HG03064 (cell line): Measurements from ENCODE around the gene RPTN.

Experiments
- ATAC-seq: cut with Tn5 transposase; IDR thresholded peaks from one replicate; pipeline ENCODE4 v1.9.1; 2021; ENCODE audit warnings: low read depth; ENCODE audit not compliant: unreplicated experiment

Gene RPTN

DNA sequence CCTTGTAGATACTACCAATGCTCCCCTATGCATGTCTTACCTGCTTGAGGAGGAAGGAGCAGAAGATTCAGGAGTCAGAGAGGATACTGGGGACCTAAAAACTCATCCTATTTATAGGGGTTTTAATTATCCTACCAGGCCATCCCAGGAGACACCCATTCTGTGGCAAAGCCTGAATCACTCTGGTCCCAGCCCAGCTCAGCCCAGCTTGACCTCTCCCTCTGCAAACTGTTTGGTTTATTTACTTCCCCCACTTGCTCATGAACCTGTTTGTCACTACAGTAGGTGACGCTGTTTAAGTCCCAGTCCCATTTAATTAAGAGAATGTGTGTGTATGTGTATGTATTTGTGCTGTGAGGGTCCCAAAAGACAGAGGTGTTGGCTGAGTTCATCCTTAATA is at the start of gene RPTN:
Gene RPTN (minus strand): TSS at position 85 of the 400 bp plus-strand sequence. CDS start 1,339 bp downstream, outside the sequence.
- no peak for ATAC-seq

GRCh38 chr1:152198982-152199381 is 40.0 kb upstream of the RPTN start:
- ATAC-seq: no peak

DNA sequence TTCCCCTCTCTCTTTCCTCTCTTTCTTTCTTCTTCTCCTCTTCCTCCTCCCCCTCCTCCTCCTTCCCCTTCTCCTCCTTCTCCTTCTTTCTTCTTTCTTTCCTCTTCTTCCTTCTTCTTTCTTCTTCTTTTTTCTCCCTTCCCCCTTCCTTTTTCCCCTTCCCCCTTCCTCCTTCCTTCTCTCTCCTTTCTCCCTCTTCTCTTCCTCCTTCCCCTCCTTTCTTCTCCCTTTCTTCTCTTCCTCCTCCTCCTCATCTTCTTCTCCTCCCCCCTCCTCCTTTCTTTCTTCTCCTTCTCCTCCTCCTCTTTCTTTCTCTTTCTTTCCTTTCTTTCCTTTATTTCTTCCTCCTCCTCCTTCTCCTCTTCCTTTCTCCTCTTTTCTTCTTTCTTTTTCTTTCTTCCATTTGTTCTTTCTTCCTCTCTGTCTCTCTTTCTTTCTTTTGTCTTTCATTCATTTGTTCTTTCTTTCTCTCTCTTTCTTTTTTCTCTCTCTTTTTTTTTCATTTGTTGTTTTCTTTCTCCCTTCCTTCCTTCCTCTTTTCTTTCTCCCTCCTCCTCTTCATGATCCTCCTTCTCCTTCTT is 38.4 kb upstream of the RPTN start:
- no peak for ATAC-seq

DNA sequence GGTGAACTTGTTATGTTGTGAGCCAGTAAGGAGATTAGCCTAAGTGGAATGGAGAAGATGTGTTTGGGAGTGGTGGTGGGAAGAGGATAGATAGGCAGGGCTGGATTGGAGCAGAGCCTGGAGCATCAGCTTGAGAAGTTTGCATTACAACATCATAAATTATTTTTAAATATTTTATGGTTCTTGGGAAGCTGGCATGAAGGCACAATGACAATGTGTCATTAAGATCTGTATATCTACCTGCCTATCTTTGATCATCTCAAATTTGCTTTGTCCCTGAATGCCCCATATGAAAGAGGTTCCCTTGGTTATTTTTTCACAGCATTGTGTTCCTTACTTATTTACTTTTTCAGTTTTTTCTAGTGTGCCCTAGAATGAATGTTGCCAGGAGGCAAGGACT is 32.7 kb upstream of the RPTN start:
- ATAC-seq: no peak

DNA sequence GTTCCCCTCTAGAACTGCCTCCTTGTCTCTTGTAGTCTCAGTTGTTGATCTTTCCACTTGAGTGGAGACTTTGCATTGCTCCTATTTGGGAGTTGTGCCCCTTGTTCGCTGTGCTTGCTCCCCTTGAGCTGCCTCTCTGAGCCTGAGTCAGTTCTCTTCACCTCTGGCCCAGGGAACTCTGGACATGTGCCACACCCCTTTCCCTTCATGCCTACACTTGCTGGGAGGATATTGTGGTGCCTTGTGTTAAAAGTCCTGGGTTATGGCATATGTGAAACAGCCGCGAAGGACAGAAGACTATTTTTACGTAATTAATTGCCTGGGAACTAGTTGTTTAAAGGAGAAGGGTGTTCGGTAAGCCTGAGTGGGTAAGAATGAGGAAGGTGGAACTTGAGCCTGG is 32.2 kb upstream of the RPTN start:
- ATAC-seq: no peak

DNA sequence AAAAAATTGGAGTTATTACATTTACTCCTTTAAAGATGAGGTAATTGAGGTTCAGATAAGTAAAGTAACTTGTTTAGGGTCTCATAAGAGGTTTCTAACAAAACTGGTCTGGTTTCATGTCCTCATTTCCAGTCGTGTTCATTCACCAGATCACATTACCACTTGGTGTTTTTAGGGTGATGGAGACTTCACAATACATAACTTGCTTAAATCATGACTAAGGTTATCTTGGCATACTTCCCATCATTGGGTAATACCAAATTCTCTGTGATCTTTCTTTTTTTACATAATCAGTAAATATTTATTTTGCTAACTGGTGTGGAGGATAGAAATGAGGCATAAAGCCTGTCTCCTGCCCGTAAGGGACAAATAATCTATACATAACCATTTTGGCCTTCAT is 31.6 kb upstream of the RPTN start:
- no peak for ATAC-seq

DNA sequence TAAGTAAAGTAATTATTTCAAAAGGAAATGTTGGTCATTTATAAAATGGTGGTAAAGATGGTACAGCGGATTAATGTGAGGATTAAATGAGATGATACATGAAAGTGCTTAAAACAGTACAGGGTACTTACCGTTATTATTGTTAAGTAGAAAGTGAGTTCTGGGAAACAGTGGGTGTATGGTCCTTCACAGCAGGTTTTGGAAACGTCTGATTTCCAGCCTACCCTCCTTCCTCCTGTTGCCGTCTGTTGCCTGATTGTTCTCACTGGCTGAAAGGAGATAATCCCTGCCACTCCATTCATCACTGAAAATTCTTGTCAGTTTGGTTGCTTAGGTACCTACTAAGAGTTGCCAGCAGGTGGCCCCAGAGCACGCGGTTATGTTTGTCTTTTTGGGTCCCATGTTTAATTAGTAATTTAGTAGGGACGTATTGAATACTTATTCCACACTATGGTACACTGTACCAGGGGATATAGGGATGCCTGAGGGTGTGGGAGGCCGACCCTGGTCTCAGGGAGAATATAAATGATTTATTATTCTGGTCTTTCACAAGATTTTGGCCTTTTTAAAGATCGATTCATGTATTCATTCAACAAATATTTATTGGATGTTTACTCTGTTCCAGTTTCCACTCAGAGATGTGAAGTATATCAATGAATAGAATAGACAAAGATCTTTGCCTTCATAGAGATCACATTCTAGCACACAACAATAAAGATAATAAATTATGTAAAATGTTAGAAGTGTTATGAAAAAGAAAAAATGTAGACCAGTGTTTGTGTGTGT is 30.8 kb upstream of the RPTN start:
- ATAC-seq: no peak

- no peak for ATAC-seq
Observed at GRCh38 chr1:152188673-152189591, 29.9 kb upstream of the RPTN start.

- no peak for ATAC-seq
Observed at GRCh38 chr1:152186556-152187285, 27.7 kb upstream of the RPTN start.

DNA sequence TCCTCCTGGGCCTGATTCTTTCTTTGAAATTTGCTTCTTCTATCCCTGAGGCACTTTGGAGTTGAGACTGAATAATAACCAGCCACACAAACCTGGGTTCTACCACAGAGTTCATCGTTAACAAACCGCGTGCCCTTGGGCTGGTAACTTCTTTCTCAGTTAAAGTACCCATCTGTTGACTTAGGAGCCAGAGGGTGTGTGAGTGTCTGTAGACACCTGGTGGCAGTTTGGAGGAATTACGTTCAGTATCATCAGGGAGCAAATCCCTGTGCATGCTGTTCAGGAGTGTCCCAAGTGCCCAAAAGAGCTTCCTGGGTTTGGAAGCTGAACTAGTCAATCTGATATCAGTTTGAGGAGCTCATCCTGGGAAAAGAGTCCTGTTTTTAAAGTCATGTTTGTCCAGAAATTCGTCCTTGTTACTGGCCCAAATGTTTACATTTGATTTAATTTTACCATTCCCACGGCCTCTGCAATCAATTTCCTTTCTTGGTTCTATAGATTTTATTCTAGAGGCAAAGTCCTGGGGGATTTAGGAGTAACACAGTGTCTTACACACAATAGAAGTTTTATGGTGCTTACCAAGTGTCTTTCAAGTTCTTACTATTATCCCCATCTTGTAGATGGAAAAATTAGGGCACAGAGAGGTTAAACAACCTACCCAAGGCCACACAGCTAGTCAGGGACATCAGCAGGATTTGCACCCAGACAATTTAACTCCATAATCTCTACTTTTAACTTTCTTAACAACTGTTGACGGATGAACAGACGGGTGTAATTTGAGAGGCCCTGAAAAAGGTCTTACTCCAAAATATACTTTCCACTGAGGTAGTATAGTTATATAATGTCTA is 26.7 kb upstream of the RPTN start:
- no peak for ATAC-seq

DNA sequence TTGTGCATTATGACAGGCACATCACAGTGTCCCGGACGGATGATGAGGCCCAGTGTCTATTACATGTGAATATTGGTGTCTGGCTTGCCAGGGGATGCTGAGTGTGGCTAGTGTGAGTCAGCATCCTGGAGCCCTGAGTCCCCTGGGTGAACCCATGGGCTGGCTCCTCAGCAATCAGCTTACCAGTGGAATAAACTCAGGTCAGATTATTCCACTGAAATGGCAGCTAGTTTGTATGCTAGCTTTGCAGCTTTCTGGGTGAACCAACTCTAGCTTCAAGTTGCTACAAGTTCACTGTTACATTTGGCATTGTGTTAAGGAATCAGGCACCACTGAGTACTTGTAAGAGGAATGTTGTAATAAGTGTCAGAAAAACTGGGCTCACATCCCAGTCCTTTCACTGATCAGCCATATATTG is 23.9 kb upstream of the RPTN start:
- ATAC-seq: no peak

GRCh38 chr1:152182431-152182830 is 23.4 kb upstream of the RPTN start:
- ATAC-seq: no peak

- no peak for ATAC-seq
Observed at GRCh38 chr1:152179566-152179965, 20.5 kb upstream of the RPTN start.

DNA sequence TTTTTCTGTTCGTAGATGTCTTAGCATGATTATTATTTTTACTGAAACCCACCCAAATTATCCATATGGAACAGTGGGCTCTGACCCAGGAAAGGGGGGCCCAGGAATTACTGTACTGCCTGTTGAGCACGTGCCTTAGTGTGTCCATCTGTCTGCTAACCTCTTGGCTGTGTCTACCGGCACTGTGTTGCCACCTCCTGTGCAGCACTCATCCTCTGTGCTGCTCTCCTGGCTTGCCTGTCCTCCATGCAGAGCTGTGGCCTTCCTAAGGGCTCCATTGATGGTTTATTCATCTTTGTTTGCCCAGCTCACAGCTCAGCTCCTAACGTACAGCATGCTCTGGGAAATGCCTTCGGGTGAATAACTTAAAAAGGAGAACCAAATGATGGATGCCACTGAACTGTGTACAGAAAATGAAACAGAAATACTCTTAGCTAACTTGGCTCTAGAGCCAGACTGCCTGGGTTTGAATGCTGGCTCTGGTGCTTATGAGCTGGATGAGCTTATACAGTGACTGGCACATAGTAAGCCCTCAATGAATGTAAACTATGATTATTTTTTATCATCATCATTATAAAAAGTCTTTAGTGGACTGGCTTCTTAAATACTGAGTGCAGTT is 11.4 kb upstream of the RPTN start:
- ATAC-seq: no peak

GRCh38 chr1:152169366-152170025 is 10.5 kb upstream of the RPTN start:
- ATAC-seq: no peak

DNA sequence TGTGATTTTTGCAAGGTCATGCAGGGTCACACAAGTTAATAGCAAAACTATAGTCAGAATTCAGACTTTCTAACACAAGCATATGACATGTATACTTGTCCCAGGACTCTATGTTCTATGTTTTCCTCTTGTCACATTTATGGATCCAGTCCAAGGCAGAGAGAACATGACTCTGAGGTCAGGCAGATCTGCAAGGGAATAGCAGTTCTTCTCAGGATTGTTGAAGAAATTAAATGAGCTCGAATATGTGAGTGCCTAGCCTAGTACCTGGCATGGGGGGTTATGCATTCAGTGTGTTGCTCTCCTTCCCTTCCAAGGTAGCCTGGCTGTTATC is 9.5 kb upstream of the RPTN start:
- ATAC-seq: no peak

DNA sequence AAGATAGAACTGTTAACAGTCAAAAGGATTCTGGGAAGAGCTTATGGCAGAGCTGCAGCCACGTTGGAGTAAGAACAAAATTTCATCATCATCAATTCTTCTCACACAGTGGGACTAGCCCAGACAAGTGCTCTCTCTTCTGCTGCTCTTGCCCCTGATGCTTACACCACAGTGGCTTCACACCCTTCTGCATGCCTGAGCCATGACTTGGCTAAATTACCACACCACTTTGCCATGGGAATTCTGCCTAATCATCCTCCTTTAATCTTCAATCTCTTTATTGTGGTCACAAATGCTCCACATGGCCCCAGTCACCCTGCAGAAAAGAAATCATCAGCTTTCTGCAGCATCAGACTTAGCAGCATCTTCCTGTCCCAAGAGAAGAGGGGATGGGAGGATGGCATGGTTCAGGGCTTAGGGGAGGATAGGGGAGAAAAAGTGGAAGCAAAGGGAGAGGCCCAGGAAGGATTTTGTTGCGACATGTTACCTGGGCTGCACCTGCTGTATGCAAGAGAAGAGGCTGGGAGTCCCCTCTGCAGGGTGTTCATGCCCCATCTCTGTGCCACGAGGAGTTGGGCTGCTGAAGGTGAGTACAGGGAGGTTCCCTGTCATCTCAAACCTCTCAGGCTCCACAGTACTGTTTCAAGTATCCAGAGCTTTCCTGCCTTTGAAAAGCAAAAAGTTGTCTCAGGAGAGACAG is 9.0 kb upstream of the RPTN start:
- no peak for ATAC-seq

- ATAC-seq: no peak
Observed at GRCh38 chr1:152166966-152167365, 7.9 kb upstream of the RPTN start.
